Measurements from ENCODE around the gene NADK.
"Not testable (repeated sequence)": the region's sequence is repeated elsewhere in the genome, so short reads cannot be mapped to it uniquely, and the experiment has no call there.

Gene NADK

GRCh38 chr1:1715109-1715883, 63.0 kb downstream of the NADK start:
- DNase-seq (ENCODE audit: low spot score); FAIRE-seq: not testable (repeated sequence)

GRCh38 chr1:1707897-1708296, 70.4 kb downstream of the NADK start:
- FAIRE-seq; DNase-seq (ENCODE audit: low spot score): not testable (repeated sequence)

- FAIRE-seq; DNase-seq (ENCODE audit: low spot score): not testable (repeated sequence)
Measured at GRCh38 chr1:1707241-1707640, 71.0 kb downstream of the NADK start.

- DNase-seq (ENCODE audit: low spot score): not testable (repeated sequence)
Measured at GRCh38 chr1:1705623-1706022, 72.6 kb downstream of the NADK start.

GRCh38 chr1:1704284-1704957, 73.8 kb downstream of the NADK start:
- FAIRE-seq; DNase-seq (ENCODE audit: low spot score): not testable (repeated sequence)

More at GRCh38 chr1:1705623-1706022, 72.6 kb downstream of the NADK start:
- FAIRE-seq: not testable (repeated sequence)

GRCh38 chr1:1703796-1704195, 74.5 kb downstream of the NADK start:
- DNase-seq (ENCODE audit: low spot score) (no peak), FAIRE-seq (no peak)

- FAIRE-seq; DNase-seq (ENCODE audit: low spot score): not testable (repeated sequence)
Measured at GRCh38 chr1:1702506-1702905, 75.8 kb downstream of the NADK start.
